ENCODE data around the gene MLXIP. TPM values are rescaled to one million over a fixed set of nuclear protein-coding genes. Genes with fewer than 3 reads are reported as not detected.

Gene MLXIP
- total and polyA plus RNA-seq, 2 of the 8 experiments (the other 6 are each of a cell fraction or from before 2014, with no cell fraction given), result 5.5 to 40.5 TPM

GRCh38 chr12:122182887-122183587 lies 104.5 kb downstream of the MLXIP start, which contains the start of gene LRRC43:
Gene LRRC43, plus strand, starts transcription at chr12:122183123. Its CDS starts 22 bp downstream, at chr12:122183145.
- DNase-seq (ENCODE audit: low read depth in 1 of 2, low spot score in 2 of 2) (peak in 1 of 2 experiments; percentile 86), FAIRE-seq (no peak)
- Histone ChIP-seq H3K27ac (ENCODE audit: low read depth, low read length) (no peak within 1 kb of the TSS), H3K4ac (replicated peaks; ENCODE audit: insufficient read length, low read depth, low read length) (no peak within 1 kb of the TSS), H3K79me2 (ENCODE audit: control insufficient read depth in 1 of 2, insufficient read depth in 2 of 2, low read length in 2 of 2) (no peaks in the 10 kb centered on the region), H3K27me3 (replicated peaks in 1 of 4; ENCODE audit: control insufficient read depth in 3 of 4, extremely low read depth in 1 of 4, insufficient read depth in 3 of 4, low read length in 3 of 4) (peaks cover 0 to 6% (median 2%) of the 10 kb centered on the region in 4 experiments; a peak in 5 of 7 replicates), H3K23me2 (ENCODE audit: low read depth, low read length) (peaks cover 4% of the 10 kb centered on the region; the same call in 1 of the 2 replicates), H2BK15ac (ENCODE audit: low read length) (no peak within 1 kb of the TSS), H3K9me3 (ENCODE audit: insufficient read depth in 2 of 2, low read depth in 1 of 2, low read length in 1 of 2) (no peaks in the 10 kb centered on the region), H3K14ac (ENCODE audit: insufficient read length) (no peak within 1 kb of the TSS), H3K4me2 (ENCODE audit: insufficient read depth in 1 of 2, low read depth in 2 of 2, low read length in 2 of 2) (peak within 1 kb of the TSS; percentile 48 to 72), H4K5ac (ENCODE audit: insufficient read length, low read depth, low read length) (no peak within 1 kb of the TSS), H3K79me1 (ENCODE audit: low read depth, low read length) (no peaks in the 10 kb centered on the region), H4K91ac (replicated peaks; ENCODE audit: insufficient read length, low read length) (no peak within 1 kb of the TSS), H3K18ac (ENCODE audit: extremely low read depth, low read length) (no peak within 1 kb of the TSS; the same call in 1 of the 2 replicates), H3K9ac (replicated peaks in 1 of 4; ENCODE audit: extremely low read depth in 1 of 4, low read depth in 3 of 4, low read length in 3 of 4) (no peak within 1 kb of the TSS), H3K56ac (replicated peaks; ENCODE audit: insufficient read length, low read depth, low read length) (no peak within 1 kb of the TSS), H2AK5ac (ENCODE audit: low read depth, low read length) (no peak within 1 kb of the TSS), H2BK20ac (ENCODE audit: low read length) (no peak within 1 kb of the TSS), H3K4me1 (replicated peaks in 1 of 4; ENCODE audit: control insufficient read depth in 3 of 4, insufficient read depth in 4 of 4, low read length in 3 of 4) (peaks cover 0 to 4% (median 2%) of the 10 kb centered on the region in 4 experiments; a peak in 3 of 7 replicates), H2BK120ac (replicated peaks; ENCODE audit: low read depth, low read length) (no peak within 1 kb of the TSS), H3K23ac (ENCODE audit: insufficient read length) (no peak within 1 kb of the TSS), H2BK5ac (ENCODE audit: low read depth, low read length) (no peak within 1 kb of the TSS), H3K4me3 (ENCODE audit: extremely low read depth in 1 of 4, insufficient read depth in 2 of 4, low read depth in 3 of 4, low read length in 4 of 4) (peak within 1 kb of the TSS; percentile 28 to 67 (median 40)), H2AFZ (ENCODE audit: low read length) (no peak within 1 kb of the TSS), H4K20me1 (replicated peaks in 1 of 2; ENCODE audit: control insufficient read depth in 1 of 2, insufficient read depth in 2 of 2, low read length in 2 of 2) (no peaks in the 10 kb centered on the region), H2BK12ac (ENCODE audit: low read depth, low read length) (no peak within 1 kb of the TSS), H3K36me3 (ENCODE audit: control insufficient read depth in 2 of 4, insufficient read depth in 4 of 4, low read length in 3 of 4) (no peaks in the 10 kb centered on the region), H4K8ac (ENCODE audit: extremely low read depth, insufficient read depth, low read length) (peak within 1 kb of the TSS; percentile 0; the same call in 1 of the 2 replicates)
- CTCF ChIA-PET (ENCODE audit: partially characterized antibody), result interaction anchor here (0.6 to 2.2 kb wide), 8 partner anchors 7 to 176 kb away, joined by 3 to 10 read pairs (median 3); no protein-coding TSS in a partner anchor
- 6% methylated on average over 24 of the region's 63 CpGs; no CpG with 5 or more reads in 1 of the 2 experiments for WGBS, 2 experiments (ENCODE audit: extremely low coverage in 1 of 2, insufficient coverage in 1 of 2, insufficient read length in 1 of 2, insufficient replicate concordance in 2 of 2, low coverage in 1 of 2, low lambda C conversion rate in 2 of 2, missing lambda C conversion rate in 1 of 2)
- POLR2A ChIA-PET (ENCODE audit: partially characterized antibody), result interaction anchor here (1.1 kb wide), 1 partner anchor 109 kb away, joined by 3 read pairs; no protein-coding TSS in a partner anchor
- TF ChIP-seq TAF7 (optimal IDR thresholded peaks at IDR 0.05; ENCODE audit: borderline replicate concordance, low read depth, low read length), result no peak
- TF ChIP-seq BACH1 (IDR thresholded peaks at IDR 0.05; ENCODE audit: low read length), result no peak
- no peak for TF ChIP-seq SP1 (IDR thresholded peaks at IDR 0.05; ENCODE audit: low read depth, low read length)
- TF ChIP-seq NRF1 (IDR thresholded peaks at IDR 0.05; ENCODE audit: low read depth, low read length), result no peak
- no peak for TF ChIP-seq TEAD4 (IDR thresholded peaks at IDR 0.05; ENCODE audit: low read depth, low read length)
- TF ChIP-seq SP2 (IDR thresholded peaks at IDR 0.05; ENCODE audit: low read length), result no peak
- no peak for TF ChIP-seq NANOG (IDR thresholded peaks at IDR 0.05; ENCODE audit: insufficient read depth, low read depth, low read length, poor library complexity, severe bottlenecking)
- TF ChIP-seq SAP30 (IDR thresholded peaks at IDR 0.05; ENCODE audit: insufficient read depth, insufficient replicate concordance, low read length), result peak; percentile 74
- TF ChIP-seq CBX8 (IDR thresholded peaks at IDR 0.05; ENCODE audit: borderline replicate concordance, low read depth, low read length), result no peak
- TF ChIP-seq RBBP5 (IDR thresholded peaks at IDR 0.05; ENCODE audit: borderline replicate concordance, low read depth, low read length), result no peak
- TF ChIP-seq, protein P1, sequence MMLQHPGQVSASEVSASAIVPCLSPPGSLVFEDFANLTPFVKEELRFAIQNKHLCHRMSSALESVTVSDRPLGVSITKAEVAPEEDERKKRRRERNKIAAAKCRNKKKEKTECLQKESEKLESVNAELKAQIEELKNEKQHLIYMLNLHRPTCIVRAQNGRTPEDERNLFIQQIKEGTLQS (IDR thresholded peaks at IDR 0.05; ENCODE audit: insufficient read depth, low read depth, low read length), result no peak
